Measurements from ENCODE around the gene UBE2QL1. TPM values are rescaled to one million over a fixed set of nuclear protein-coding genes. Genes with fewer than 3 reads are reported as not detected.
"Not testable (repeated sequence)": the region's sequence is repeated elsewhere in the genome, so short reads cannot be mapped to it uniquely, and the experiment has no call there.

UBE2QL1 gene
- total and polyA plus RNA-seq, 5 donors from 2014 or later = not detected

GRCh38 chr5:6505783-6506557, 57.3 kb downstream of the UBE2QL1 start:
- H3K27me3 Mint-ChIP-seq = peaks cover 13% of the 10 kb centered on the region
- H3K36me3 ChIP-seq (ENCODE audit: control insufficient read depth, insufficient read depth, low read length) = no peaks in the 10 kb centered on the region
- H3K4me1 ChIP-seq (ENCODE audit: control insufficient read depth, insufficient read depth, low read length, poor library complexity, severe bottlenecking) = no peaks in the 10 kb centered on the region
- no peaks in the 10 kb centered on the region for H3K4me1 Mint-ChIP-seq
- H3K27ac Mint-ChIP-seq = peak overlapping the region in 1 of 3 donors; percentile 30
- H3K4me3 Mint-ChIP-seq = no peak overlapping the region
- H3K27me3 ChIP-seq (ENCODE audit: control insufficient read depth, insufficient read depth, low read length) = no peaks in the 10 kb centered on the region
- no peaks in the 10 kb centered on the region for H3K9me3 ChIP-seq (ENCODE audit: control insufficient read depth in 2 of 2, low read length in 2 of 2)
- no peaks in the 10 kb centered on the region for H3K36me3 Mint-ChIP-seq
- peaks cover 0 to 2% (median 0%) of the 10 kb centered on the region in 7 donors for H3K9me3 Mint-ChIP-seq
- H3K4me3 ChIP-seq (ENCODE audit: low read depth, low read length) = no peak overlapping the region
- H3K27ac ChIP-seq (ENCODE audit: insufficient read depth, low read length, poor library complexity, severe bottlenecking) = no peak overlapping the region
- ATAC-seq (ENCODE audit: low read depth in 2 of 2) (no peak), DNase-seq (no peak)

GRCh38 chr5:6506611-6507010, 58.0 kb downstream of the UBE2QL1 start:
- H3K4me3 ChIP-seq (ENCODE audit: low read depth, low read length) = no peak overlapping the region
- DNase-seq (no peak), ATAC-seq (ENCODE audit: low read depth in 2 of 2) (no peak)
- H3K36me3 ChIP-seq (ENCODE audit: control insufficient read depth, insufficient read depth, low read length) = no peaks in the 10 kb centered on the region
- H3K36me3 Mint-ChIP-seq = no peaks in the 10 kb centered on the region
- H3K27ac ChIP-seq (ENCODE audit: insufficient read depth, low read length, poor library complexity, severe bottlenecking) = no peak overlapping the region
- peaks cover 13% of the 10 kb centered on the region for H3K27me3 Mint-ChIP-seq
- H3K9me3 ChIP-seq (ENCODE audit: control insufficient read depth in 2 of 2, low read length in 2 of 2) = no peaks in the 10 kb centered on the region
- H3K4me1 Mint-ChIP-seq = no peaks in the 10 kb centered on the region
- H3K27ac Mint-ChIP-seq = peak overlapping the region in 2 of 3 donors; percentile 30 to 56
- no peaks in the 10 kb centered on the region for H3K27me3 ChIP-seq (ENCODE audit: control insufficient read depth, insufficient read depth, low read length)
- H3K9me3 Mint-ChIP-seq = peaks cover 0 to 2% (median 0%) of the 10 kb centered on the region in 7 donors
- H3K4me3 Mint-ChIP-seq = no peak overlapping the region
- no peaks in the 10 kb centered on the region for H3K4me1 ChIP-seq (ENCODE audit: control insufficient read depth, insufficient read depth, low read length, poor library complexity, severe bottlenecking)

- Mint-ChIP-seq H3K9me3 (no peaks in the 10 kb centered on the region), H3K4me3 (no peak overlapping the region), H3K36me3 (no peaks in the 10 kb centered on the region), H3K27ac (no peak overlapping the region), H3K4me1 (no peaks in the 10 kb centered on the region), H3K27me3 (peaks cover 13% of the 10 kb centered on the region)
- no peak overlapping the region for H3K4me3 ChIP-seq (ENCODE audit: low read depth, low read length)
- H3K27me3 ChIP-seq (ENCODE audit: control insufficient read depth, insufficient read depth, low read length) = no peaks in the 10 kb centered on the region
- no peak overlapping the region for H3K27ac ChIP-seq (ENCODE audit: insufficient read depth, low read length, poor library complexity, severe bottlenecking)
- no peaks in the 10 kb centered on the region for H3K4me1 ChIP-seq (ENCODE audit: control insufficient read depth, insufficient read depth, low read length, poor library complexity, severe bottlenecking)
- no peaks in the 10 kb centered on the region for H3K36me3 ChIP-seq (ENCODE audit: control insufficient read depth, insufficient read depth, low read length)
- no peaks in the 10 kb centered on the region for H3K9me3 ChIP-seq (ENCODE audit: control insufficient read depth in 2 of 2, low read length in 2 of 2)
- no peak for ATAC-seq (ENCODE audit: low read depth in 2 of 2)
- DNase-seq = no peak
These were observed 60.3 kb downstream of the UBE2QL1 start for GRCh38 chr5:6508931-6509330.

- Histone ChIP-seq H3K4me3 (ENCODE audit: low read depth, low read length) (no peak overlapping the region), H3K4me1 (ENCODE audit: control insufficient read depth, insufficient read depth, low read length, poor library complexity, severe bottlenecking) (no peaks in the 10 kb centered on the region), H3K36me3 (ENCODE audit: control insufficient read depth, insufficient read depth, low read length) (no peaks in the 10 kb centered on the region), H3K27ac (ENCODE audit: insufficient read depth, low read length, poor library complexity, severe bottlenecking) (no peak overlapping the region), H3K9me3 (ENCODE audit: control insufficient read depth in 2 of 2, low read length in 2 of 2) (no peaks in the 10 kb centered on the region), H3K27me3 (ENCODE audit: control insufficient read depth, insufficient read depth, low read length) (no peaks in the 10 kb centered on the region)
- H3K27me3 Mint-ChIP-seq = peaks cover 11% of the 10 kb centered on the region
- H3K27ac Mint-ChIP-seq = no peak overlapping the region
- DNase-seq (no peak), ATAC-seq (ENCODE audit: low read depth in 2 of 2) (no peak)
- H3K4me3 Mint-ChIP-seq = no peak overlapping the region
- no peaks in the 10 kb centered on the region for H3K36me3 Mint-ChIP-seq
- H3K4me1 Mint-ChIP-seq = no peaks in the 10 kb centered on the region
- H3K9me3 Mint-ChIP-seq = no peaks in the 10 kb centered on the region
These were observed 61.5 kb downstream of the UBE2QL1 start for GRCh38 chr5:6510132-6510531.

GRCh38 chr5:6510973-6511372, 62.3 kb downstream of the UBE2QL1 start:
- H3K4me1 Mint-ChIP-seq = no peaks in the 10 kb centered on the region
- H3K36me3 ChIP-seq (ENCODE audit: control insufficient read depth, insufficient read depth, low read length) = no peaks in the 10 kb centered on the region
- no peak overlapping the region for H3K27ac ChIP-seq (ENCODE audit: insufficient read depth, low read length, poor library complexity, severe bottlenecking)
- H3K27me3 Mint-ChIP-seq = peaks cover 8% of the 10 kb centered on the region
- no peak overlapping the region for H3K4me3 Mint-ChIP-seq
- ATAC-seq (ENCODE audit: low read depth in 2 of 2) = no peak
- H3K9me3 Mint-ChIP-seq = peaks cover 0 to 1% (median 0%) of the 10 kb centered on the region in 7 donors
- no peak overlapping the region for H3K4me3 ChIP-seq (ENCODE audit: low read depth, low read length)
- no peaks in the 10 kb centered on the region for H3K27me3 ChIP-seq (ENCODE audit: control insufficient read depth, insufficient read depth, low read length)
- no peak for DNase-seq
- H3K4me1 ChIP-seq (ENCODE audit: control insufficient read depth, insufficient read depth, low read length, poor library complexity, severe bottlenecking) = no peaks in the 10 kb centered on the region
- no peak overlapping the region for H3K27ac Mint-ChIP-seq
- H3K9me3 ChIP-seq (ENCODE audit: control insufficient read depth in 2 of 2, low read length in 2 of 2) = no peaks in the 10 kb centered on the region
- H3K36me3 Mint-ChIP-seq = no peaks in the 10 kb centered on the region

GRCh38 chr5:6515812-6516211, 67.2 kb downstream of the UBE2QL1 start:
- ATAC-seq (ENCODE audit: low read depth in 2 of 2); H3K27ac Mint-ChIP-seq; H3K27ac ChIP-seq (ENCODE audit: insufficient read depth, low read length, poor library complexity, severe bottlenecking); H3K4me3 ChIP-seq (ENCODE audit: low read depth, low read length); H3K4me1 Mint-ChIP-seq; H3K36me3 Mint-ChIP-seq; H3K4me1 ChIP-seq (ENCODE audit: control insufficient read depth, insufficient read depth, low read length, poor library complexity, severe bottlenecking); H3K9me3 Mint-ChIP-seq; H3K4me3 Mint-ChIP-seq; H3K27me3 Mint-ChIP-seq; H3K27me3 ChIP-seq (ENCODE audit: control insufficient read depth, insufficient read depth, low read length); H3K36me3 ChIP-seq (ENCODE audit: control insufficient read depth, insufficient read depth, low read length); H3K9me3 ChIP-seq (ENCODE audit: control insufficient read depth in 2 of 2, low read length in 2 of 2); DNase-seq: not testable (repeated sequence)

GRCh38 chr5:6516823-6517222, 68.2 kb downstream of the UBE2QL1 start:
- Histone ChIP-seq H3K27me3 (ENCODE audit: control insufficient read depth, insufficient read depth, low read length) (no peaks in the 10 kb centered on the region), H3K4me3 (ENCODE audit: low read depth, low read length) (no peak overlapping the region), H3K27ac (ENCODE audit: insufficient read depth, low read length, poor library complexity, severe bottlenecking) (no peak overlapping the region), H3K36me3 (ENCODE audit: control insufficient read depth, insufficient read depth, low read length) (no peaks in the 10 kb centered on the region), H3K4me1 (ENCODE audit: control insufficient read depth, insufficient read depth, low read length, poor library complexity, severe bottlenecking) (no peaks in the 10 kb centered on the region), H3K9me3 (ENCODE audit: control insufficient read depth in 2 of 2, low read length in 2 of 2) (no peaks in the 10 kb centered on the region)
- H3K4me1 Mint-ChIP-seq = peaks cover 0 to 2% (median 0%) of the 10 kb centered on the region in 4 donors
- H3K36me3 Mint-ChIP-seq = no peaks in the 10 kb centered on the region
- H3K27ac Mint-ChIP-seq = no peak overlapping the region
- peaks cover 8% of the 10 kb centered on the region for H3K27me3 Mint-ChIP-seq
- no peak for ATAC-seq (ENCODE audit: low read depth in 2 of 2)
- no peak overlapping the region for H3K4me3 Mint-ChIP-seq
- no peak for DNase-seq
- peaks cover 0 to 1% (median 0%) of the 10 kb centered on the region in 7 donors for H3K9me3 Mint-ChIP-seq

- Histone ChIP-seq H3K27me3 (ENCODE audit: control insufficient read depth, insufficient read depth, low read length) (no peaks in the 10 kb centered on the region), H3K27ac (ENCODE audit: insufficient read depth, low read length, poor library complexity, severe bottlenecking) (no peak overlapping the region), H3K4me3 (ENCODE audit: low read depth, low read length) (no peak overlapping the region), H3K9me3 (ENCODE audit: control insufficient read depth in 2 of 2, low read length in 2 of 2) (no peaks in the 10 kb centered on the region), H3K36me3 (ENCODE audit: control insufficient read depth, insufficient read depth, low read length) (no peaks in the 10 kb centered on the region), H3K4me1 (ENCODE audit: control insufficient read depth, insufficient read depth, low read length, poor library complexity, severe bottlenecking) (no peaks in the 10 kb centered on the region)
- Mint-ChIP-seq H3K27me3 (peaks cover 8% of the 10 kb centered on the region), H3K4me3 (no peak overlapping the region), H3K27ac (no peak overlapping the region), H3K9me3 (peaks cover 0 to 1% (median 0%) of the 10 kb centered on the region in 7 donors), H3K4me1 (peaks cover 0 to 2% (median 0%) of the 10 kb centered on the region in 4 donors), H3K36me3 (no peaks in the 10 kb centered on the region)
- DNase-seq = no peak
- no peak for ATAC-seq (ENCODE audit: low read depth in 2 of 2)
These were observed 68.9 kb downstream of the UBE2QL1 start for GRCh38 chr5:6517510-6517909.
